ENCODE results near the gene VEGFC.

The VEGFC gene

GRCh38 chr4:176779421-176779820 lies 13.3 kb downstream of the VEGFC start:
- TF ChIP-seq CTCF (IDR thresholded peaks at IDR 0.05; ENCODE audit: extremely low read depth, missing control alignments), result no peak
- DNase-seq (ENCODE audit: low spot score), result no peak

- no peak for TF ChIP-seq CTCF (IDR thresholded peaks at IDR 0.05; ENCODE audit: extremely low read depth, missing control alignments)
- DNase-seq (ENCODE audit: low spot score), result no peak
Observed at GRCh38 chr4:176778491-176778890, 14.2 kb downstream of the VEGFC start.

- no peak for DNase-seq (ENCODE audit: low spot score)
- no peak for TF ChIP-seq CTCF (IDR thresholded peaks at IDR 0.05; ENCODE audit: extremely low read depth, missing control alignments)
Observed at GRCh38 chr4:176778063-176778462, 14.7 kb downstream of the VEGFC start.

- no peak for DNase-seq (ENCODE audit: low spot score)
- no peak for TF ChIP-seq CTCF (IDR thresholded peaks at IDR 0.05; ENCODE audit: extremely low read depth, missing control alignments)
Observed at GRCh38 chr4:176775338-176775737, 17.4 kb downstream of the VEGFC start.

GRCh38 chr4:176774852-176775251 lies 17.9 kb downstream of the VEGFC start:
- DNase-seq (ENCODE audit: low spot score), result no peak

GRCh38 chr4:176769514-176769913 lies 23.2 kb downstream of the VEGFC start:
- DNase-seq (ENCODE audit: low spot score), result no peak
- no peak for TF ChIP-seq CTCF (IDR thresholded peaks at IDR 0.05; ENCODE audit: extremely low read depth, missing control alignments)

More at GRCh38 chr4:176774852-176775251, 17.9 kb downstream of the VEGFC start:
- TF ChIP-seq CTCF (IDR thresholded peaks at IDR 0.05; ENCODE audit: extremely low read depth, missing control alignments), result no peak

GRCh38 chr4:176767183-176767582 lies 25.5 kb downstream of the VEGFC start:
- TF ChIP-seq CTCF (IDR thresholded peaks at IDR 0.05; ENCODE audit: extremely low read depth, missing control alignments), result no peak
- DNase-seq (ENCODE audit: low spot score), result no peak
